Fibroblast of skin of left biceps (primary cell): Measurements from ENCODE around the gene CHRM1.
"Not testable (repeated sequence)": the region's sequence is repeated elsewhere in the genome, so short reads cannot be mapped to it uniquely, and the experiment has no call there.

Experiments
- DNase-seq, 2 experiments: peaks; one replicate each; pipeline ENCODE4 v3.0.0-alpha.2; 2013; ENCODE audit warnings: low read depth in 2 of 2

Gene CHRM1

GRCh38 chr11:62921201-62921572 is at the start of gene CHRM1:
TSS of gene CHRM1 (minus strand) at chr11:62921363. CDS start at chr11:62911100, 10,263 bp downstream.
- no peak for DNase-seq

GRCh38 chr11:62965574-62965973 is 44.4 kb upstream of the CHRM1 start:
- DNase-seq, result no peak

- no peak for DNase-seq
These were observed 41.2 kb upstream of the CHRM1 start for GRCh38 chr11:62962391-62962790.

GRCh38 chr11:62961017-62961570 is 39.9 kb upstream of the CHRM1 start:
- DNase-seq, result no peak

- no peak for DNase-seq
These were observed 38.3 kb upstream of the CHRM1 start for GRCh38 chr11:62959422-62959980.

GRCh38 chr11:62958547-62959421 is 37.6 kb upstream of the CHRM1 start:
- peak; percentile 9 to 15 for DNase-seq

DNA sequence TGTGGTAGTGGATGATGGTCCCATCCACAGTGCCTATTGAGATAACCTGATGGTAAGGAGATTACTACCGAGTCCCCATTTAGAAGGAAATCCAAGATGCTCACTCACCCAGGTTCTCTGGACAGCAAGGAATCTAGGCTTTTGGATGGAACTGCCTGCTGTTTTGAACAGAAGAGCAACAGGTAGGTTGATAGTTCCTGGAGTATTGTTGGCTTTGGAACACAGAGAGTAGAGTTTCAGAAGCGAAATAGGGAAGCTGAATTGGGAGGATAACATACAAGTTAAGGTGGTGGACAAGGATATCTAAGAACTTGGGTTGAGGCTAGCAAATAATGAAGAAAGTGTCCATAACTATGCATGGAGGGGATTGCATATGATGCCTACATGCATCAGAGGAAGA is 36.0 kb upstream of the CHRM1 start:
- no peak for DNase-seq

DNA sequence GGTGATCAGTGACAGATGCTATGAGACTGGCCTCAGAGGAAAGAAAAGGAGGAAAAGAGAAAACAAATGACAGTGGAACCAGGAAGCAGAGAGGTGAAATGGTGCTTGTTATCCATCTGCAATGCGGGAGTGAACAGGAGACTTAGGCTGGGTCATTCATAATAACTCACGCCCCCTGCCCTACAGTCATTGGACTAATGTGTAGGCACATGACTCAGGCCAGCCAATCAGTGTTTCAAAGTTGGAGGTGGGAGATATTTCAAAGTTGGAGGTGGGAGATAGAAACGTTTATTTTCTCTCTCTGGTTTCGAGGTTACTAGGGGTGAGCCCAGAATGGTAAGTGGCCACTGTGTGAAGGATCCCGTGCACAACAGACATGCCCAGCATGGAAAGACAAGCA is 33.3 kb upstream of the CHRM1 start:
- no peak for DNase-seq

- no peak for DNase-seq
These were observed 32.6 kb upstream of the CHRM1 start for GRCh38 chr11:62953811-62954210.

DNA sequence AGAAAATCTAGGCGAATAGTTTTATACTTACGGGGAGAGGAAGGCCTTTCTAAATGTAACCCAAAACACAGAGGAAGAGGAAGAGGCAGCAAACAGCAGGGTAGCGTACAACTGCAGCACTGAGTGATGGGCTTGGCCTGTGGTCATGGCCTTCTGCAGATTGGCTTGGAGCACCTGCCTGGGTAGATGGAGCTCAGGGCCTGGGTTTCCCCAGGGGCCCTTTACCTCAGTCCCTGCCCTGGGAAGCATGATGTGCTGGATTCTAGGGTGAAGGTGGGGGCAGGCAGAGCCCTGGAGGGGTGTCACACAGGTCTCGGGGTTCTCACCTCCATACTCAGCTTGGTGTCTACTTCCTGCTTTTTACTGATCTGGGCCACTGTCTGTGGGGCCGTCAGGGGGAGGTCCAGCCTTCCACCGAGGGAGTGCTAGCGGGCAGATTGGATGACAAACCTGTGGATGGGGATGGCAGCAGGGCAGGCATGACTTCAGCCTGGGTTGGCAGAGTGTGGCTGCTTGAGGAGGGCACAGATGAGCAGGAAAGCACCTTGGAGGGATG is 27.7 kb upstream of the CHRM1 start:
- DNase-seq, result no peak

DNA sequence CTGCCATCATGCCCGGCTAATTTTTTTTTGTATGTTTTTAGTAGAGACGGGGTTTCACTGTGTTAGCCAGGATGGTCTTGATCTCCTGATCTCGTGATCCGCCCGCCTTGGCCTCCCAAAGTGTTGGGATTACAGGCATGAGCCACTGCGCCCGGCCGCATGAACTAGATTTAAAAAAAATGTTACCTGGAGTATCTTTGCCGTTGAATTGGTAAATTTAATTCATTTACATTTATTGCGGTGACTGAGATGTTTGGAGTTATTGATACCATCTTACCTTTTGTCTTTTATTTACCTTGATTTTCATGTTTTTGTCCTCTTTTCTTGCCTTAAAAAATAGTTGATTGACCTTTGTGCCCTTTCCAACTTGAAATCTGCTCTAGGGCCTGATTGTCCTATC is 24.4 kb upstream of the CHRM1 start:
- DNase-seq, result not testable (repeated sequence)

- not testable (repeated sequence) for DNase-seq
These were observed 16.4 kb upstream of the CHRM1 start for GRCh38 chr11:62937528-62937927.

DNA sequence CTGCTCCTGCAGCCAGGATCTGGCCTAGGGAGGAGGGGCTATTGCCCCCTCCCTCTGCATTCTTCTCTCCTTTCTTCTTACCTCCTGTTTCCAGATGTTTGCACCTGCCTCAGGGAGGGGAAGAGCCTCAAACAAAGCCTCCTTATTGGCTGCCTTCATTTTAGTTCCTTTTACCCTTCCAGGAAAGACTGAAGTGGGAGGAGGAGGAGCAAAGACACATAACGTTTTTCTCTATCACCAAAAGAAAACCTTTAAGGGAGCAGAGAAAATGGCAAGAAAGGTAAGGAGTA is 13.3 kb upstream of the CHRM1 start:
- no peak for DNase-seq

GRCh38 chr11:62933750-62934495 is 12.8 kb upstream of the CHRM1 start:
- DNase-seq, result no peak

DNA sequence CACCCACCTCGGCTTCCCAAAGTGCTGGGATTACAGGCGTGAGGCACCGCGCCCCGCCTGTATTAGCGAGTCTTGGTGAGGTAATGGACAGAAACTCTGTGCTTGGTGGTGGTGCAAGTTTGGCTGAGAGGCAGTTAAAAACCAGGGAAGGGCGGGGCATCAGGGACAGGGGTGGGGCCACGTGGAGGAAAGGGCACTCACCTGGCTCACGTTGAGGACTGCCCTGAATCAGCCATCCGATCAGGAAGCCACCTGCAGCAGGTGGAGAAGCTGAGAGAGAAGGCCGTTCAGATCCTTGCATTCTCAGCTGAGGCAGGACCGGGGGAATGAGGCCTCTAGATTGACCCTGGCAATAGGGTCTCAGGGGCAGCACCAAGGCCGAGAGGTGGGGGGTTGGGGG is 12.1 kb upstream of the CHRM1 start:
- no peak for DNase-seq

GRCh38 chr11:62931499-62932278 is 10.5 kb upstream of the CHRM1 start:
- no peak for DNase-seq

DNA sequence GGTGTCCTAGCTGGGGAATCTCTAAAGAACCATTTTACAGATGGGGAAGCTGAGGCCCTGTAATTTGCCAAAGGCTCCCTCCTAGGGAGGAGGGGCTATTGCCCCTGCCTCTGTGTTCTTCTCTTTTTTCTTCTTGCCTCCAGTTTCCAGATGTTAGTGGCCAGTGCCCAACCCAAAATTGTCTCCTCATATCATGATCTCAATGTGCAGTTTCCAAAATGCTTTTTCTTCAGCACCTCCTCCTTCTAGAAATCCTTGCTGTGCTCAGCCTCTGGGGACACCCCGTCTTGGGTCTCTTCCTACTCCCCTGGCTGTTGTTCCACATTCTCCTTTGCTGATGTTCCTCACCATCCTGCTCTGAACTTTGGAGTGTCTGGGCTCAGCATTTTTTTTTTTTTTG is 9.5 kb upstream of the CHRM1 start:
- DNase-seq, result no peak

DNA sequence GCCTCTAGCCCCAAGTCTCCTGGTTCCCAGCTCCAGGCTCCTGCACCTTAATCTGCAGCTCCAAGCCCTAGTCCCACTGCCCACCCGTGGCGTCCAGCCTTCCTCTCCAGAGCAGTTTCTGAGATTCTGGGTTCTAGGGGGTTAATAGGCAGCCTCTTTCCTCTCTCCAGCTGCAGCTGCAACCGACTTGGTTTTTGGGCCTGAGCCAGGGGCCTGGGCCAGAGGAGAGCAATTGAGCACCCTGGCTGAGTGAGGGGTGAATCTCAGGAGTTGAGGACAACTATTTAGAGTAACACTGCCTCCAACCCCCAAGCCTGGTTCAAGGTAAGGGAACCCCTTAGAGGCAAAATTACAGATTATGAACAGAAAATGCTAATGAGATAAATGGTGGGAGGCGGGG is 9.0 kb upstream of the CHRM1 start:
- no peak for DNase-seq

GRCh38 chr11:62928011-62928410 is 6.8 kb upstream of the CHRM1 start:
- no peak for DNase-seq

- no peak for DNase-seq
These were observed 5.7 kb upstream of the CHRM1 start for GRCh38 chr11:62926680-62927455.
